Measurements from ENCODE around the gene OR2A7. TPM values are rescaled to one million over a fixed set of nuclear protein-coding genes. Genes with fewer than 3 reads are reported as not detected.
"Not testable (repeated sequence)": the region's sequence is repeated elsewhere in the genome, so short reads cannot be mapped to it uniquely, and the experiment has no call there.

The OR2A7 gene
- total RNA-seq: 10 to 100 TPM; 14.6 to 64.2 (median 42.0) TPM

- not testable (repeated sequence) for H3K9me3 ChIP-seq; H3K4me3 ChIP-seq; DNase-seq (ENCODE audit: low spot score in 2 of 2); H3K27me3 ChIP-seq; H3K36me3 ChIP-seq; H3K4me1 ChIP-seq; H3K27ac ChIP-seq
- WGBS: 96% methylated on average over 6 of the region's 7 CpGs
Observed at GRCh38 chr7:144264692-144265091, at the start of gene OR2A7. OR2A7 (minus strand) TSS chr7:144264792; CDS start chr7:144259628, 5,164 bp downstream.

- H3K36me3 ChIP-seq; DNase-seq (ENCODE audit: low spot score in 2 of 2); H3K4me3 ChIP-seq; H3K27ac ChIP-seq; H3K9me3 ChIP-seq; H3K4me1 ChIP-seq; H3K27me3 ChIP-seq: not testable (repeated sequence)
- no CpG with 5 or more reads among the region's 2 CpGs for WGBS
Observed at GRCh38 chr7:144311872-144312469, 47.4 kb upstream of the OR2A7 start, which contains the start of gene OR2A1. OR2A1 (plus strand) TSS chr7:144312419; CDS start chr7:144318125, 5,706 bp downstream.

- not testable (repeated sequence) for H3K27ac ChIP-seq; H3K9me3 ChIP-seq; DNase-seq (ENCODE audit: low spot score in 2 of 2); H3K27me3 ChIP-seq; H3K4me3 ChIP-seq; H3K36me3 ChIP-seq; H3K4me1 ChIP-seq
- no CpG with 5 or more reads among the region's 2 CpGs for WGBS
Observed at GRCh38 chr7:144311218-144311617, 46.6 kb upstream of the OR2A7 start.

- H3K27ac ChIP-seq; H3K4me1 ChIP-seq; H3K36me3 ChIP-seq; H3K27me3 ChIP-seq; H3K4me3 ChIP-seq; DNase-seq (ENCODE audit: low spot score in 2 of 2); H3K9me3 ChIP-seq: not testable (repeated sequence)
- WGBS: no CpG with 5 or more reads among the region's 2 CpGs
Observed at GRCh38 chr7:144309702-144310101, 45.1 kb upstream of the OR2A7 start.

GRCh38 chr7:144305156-144305555 lies 40.6 kb upstream of the OR2A7 start:
- H3K36me3 ChIP-seq; H3K9me3 ChIP-seq; DNase-seq (ENCODE audit: low spot score in 2 of 2); H3K27me3 ChIP-seq; H3K4me3 ChIP-seq; H3K4me1 ChIP-seq; H3K27ac ChIP-seq: not testable (repeated sequence)
- no CpG with 5 or more reads among the region's 2 CpGs for WGBS

- not testable (repeated sequence) for H3K4me3 ChIP-seq; H3K36me3 ChIP-seq; H3K9me3 ChIP-seq; DNase-seq (ENCODE audit: low spot score in 2 of 2); H3K4me1 ChIP-seq; H3K27me3 ChIP-seq; H3K27ac ChIP-seq
- no CpG with 5 or more reads among the region's 5 CpGs for WGBS
Observed at GRCh38 chr7:144303607-144304006, 39.0 kb upstream of the OR2A7 start.

GRCh38 chr7:144302578-144303303 lies 38.1 kb upstream of the OR2A7 start:
- not testable (repeated sequence) for H3K27me3 ChIP-seq; H3K36me3 ChIP-seq; DNase-seq (ENCODE audit: low spot score in 2 of 2); H3K9me3 ChIP-seq; H3K27ac ChIP-seq; H3K4me1 ChIP-seq; H3K4me3 ChIP-seq
- WGBS: no CpG with 5 or more reads among the region's 1 CpG

GRCh38 chr7:144293794-144294499 lies 29.4 kb upstream of the OR2A7 start:
- H3K4me3 ChIP-seq; H3K27me3 ChIP-seq; H3K9me3 ChIP-seq; H3K36me3 ChIP-seq; H3K4me1 ChIP-seq; H3K27ac ChIP-seq; DNase-seq (ENCODE audit: low spot score in 2 of 2): not testable (repeated sequence)
- no CpG with 5 or more reads among the region's 60 CpGs for WGBS

- 49% methylated on average over 3 of the region's 14 CpGs for WGBS
- H3K4me1 ChIP-seq; H3K36me3 ChIP-seq; H3K9me3 ChIP-seq; H3K27ac ChIP-seq; H3K27me3 ChIP-seq; H3K4me3 ChIP-seq; DNase-seq (ENCODE audit: low spot score in 2 of 2): not testable (repeated sequence)
Observed at GRCh38 chr7:144292384-144293161, 28.0 kb upstream of the OR2A7 start.

- H3K36me3 ChIP-seq; H3K27me3 ChIP-seq; H3K4me1 ChIP-seq; H3K27ac ChIP-seq; H3K9me3 ChIP-seq; DNase-seq (ENCODE audit: low spot score in 2 of 2); H3K4me3 ChIP-seq: not testable (repeated sequence)
- 67% methylated on average over 2 of the region's 4 CpGs for WGBS
Observed at GRCh38 chr7:144291607-144292006, 27.0 kb upstream of the OR2A7 start.

- H3K4me3 ChIP-seq; H3K36me3 ChIP-seq; H3K4me1 ChIP-seq; DNase-seq (ENCODE audit: low spot score in 2 of 2); H3K27ac ChIP-seq; H3K9me3 ChIP-seq; H3K27me3 ChIP-seq: not testable (repeated sequence)
- no CpG with 5 or more reads among the region's 3 CpGs for WGBS
Observed at GRCh38 chr7:144287171-144287784, 22.7 kb upstream of the OR2A7 start.

- not testable (repeated sequence) for H3K9me3 ChIP-seq; DNase-seq (ENCODE audit: low spot score in 2 of 2); H3K4me1 ChIP-seq; H3K27ac ChIP-seq; H3K27me3 ChIP-seq; H3K36me3 ChIP-seq; H3K4me3 ChIP-seq
- WGBS: no CpG with 5 or more reads among the region's 6 CpGs
Observed at GRCh38 chr7:144283716-144284115, 19.1 kb upstream of the OR2A7 start.

- H3K27ac ChIP-seq, H3K27me3 ChIP-seq, H3K4me3 ChIP-seq, H3K9me3 ChIP-seq, H3K4me1 ChIP-seq, H3K36me3 ChIP-seq: not testable (repeated sequence)
- peak in 1 of 2 donors; percentile 39 for DNase-seq (ENCODE audit: low spot score in 2 of 2)
- 95% methylated on average over 4 of the region's 4 CpGs for WGBS
Observed at GRCh38 chr7:144282490-144282889, 17.9 kb upstream of the OR2A7 start.

Data from suprapubic skin (tissue), 4 donors.